HG02798 (cell line): ENCODE data around the gene CTSO.

Source experiments
- ATAC-seq: cut with Tn5 transposase; IDR thresholded peaks from one replicate; pipeline ENCODE4 v1.9.1; 2021; ENCODE audit warnings: mild to moderate bottlenecking; ENCODE audit not compliant: unreplicated experiment, poor library complexity

Gene CTSO

GRCh38 chr4:155953151-155954117, at the start of gene CTSO:
Gene CTSO, minus strand, starts transcription at chr4:155953866. Its CDS starts 19 bp downstream, at chr4:155953847.
- peak; percentile 96 for ATAC-seq

- ATAC-seq = no peak
These were observed 46.8 kb upstream of the CTSO start for GRCh38 chr4:156000491-156000890.

GRCh38 chr4:155999725-156000124, 46.1 kb upstream of the CTSO start:
- peak; percentile 58 for ATAC-seq

- ATAC-seq = no peak
These were observed 41.4 kb upstream of the CTSO start for GRCh38 chr4:155995069-155995468.

GRCh38 chr4:155984106-155984797, 30.6 kb upstream of the CTSO start:
- ATAC-seq = no peak

- no peak for ATAC-seq
These were observed 29.2 kb upstream of the CTSO start for GRCh38 chr4:155982736-155983385.

GRCh38 chr4:155978810-155979209, 25.1 kb upstream of the CTSO start:
- no peak for ATAC-seq

- no peak for ATAC-seq
These were observed 21.8 kb upstream of the CTSO start for GRCh38 chr4:155975511-155975910.

GRCh38 chr4:155974996-155975395, 21.3 kb upstream of the CTSO start:
- ATAC-seq = no peak

GRCh38 chr4:155974476-155974749, 20.7 kb upstream of the CTSO start:
- ATAC-seq = peak; percentile 98

- ATAC-seq = peak; percentile 27
These were observed 20.2 kb upstream of the CTSO start for GRCh38 chr4:155973639-155974475.

GRCh38 chr4:155972098-155972497, 18.4 kb upstream of the CTSO start:
- peak; percentile 42 for ATAC-seq

GRCh38 chr4:155966731-155967395, 13.2 kb upstream of the CTSO start:
- no peak for ATAC-seq

GRCh38 chr4:155966171-155966570, 12.5 kb upstream of the CTSO start:
- no peak for ATAC-seq

- ATAC-seq = no peak
These were observed 10.6 kb upstream of the CTSO start for GRCh38 chr4:155964016-155964891.

- no peak for ATAC-seq
These were observed 9.1 kb upstream of the CTSO start for GRCh38 chr4:155962767-155963166.

- ATAC-seq = no peak
These were observed 7.9 kb upstream of the CTSO start for GRCh38 chr4:155961575-155961974.

GRCh38 chr4:155960522-155960921, 6.9 kb upstream of the CTSO start:
- ATAC-seq = no peak

- ATAC-seq = no peak
These were observed 5.8 kb upstream of the CTSO start for GRCh38 chr4:155959417-155959816.
